Suppressor macrophage (primary cell): ENCODE data around the gene HGF.

ENCODE experiments used
- DNase-seq, 4 experiments: peaks; one replicate each; pipeline ENCODE4 v3.0.0-alpha.2; 2020 to 2022

Gene HGF

GRCh38 chr7:81715984-81716588 lies 53.8 kb downstream of the HGF start:
- peak in 3 of 4 experiments; percentile 9 to 17 (median 12) for DNase-seq

- no peak for DNase-seq
Measured at GRCh38 chr7:81714306-81714705, 55.5 kb downstream of the HGF start.

- DNase-seq: no peak
Measured at GRCh38 chr7:81710751-81711150, 59.1 kb downstream of the HGF start.

- DNase-seq: no peak
Measured at GRCh38 chr7:81709836-81710235, 60.0 kb downstream of the HGF start.

GRCh38 chr7:81707966-81708365 lies 61.9 kb downstream of the HGF start:
- DNase-seq: no peak

- DNase-seq: no peak
Measured at GRCh38 chr7:81707196-81707595, 62.7 kb downstream of the HGF start.

GRCh38 chr7:81705206-81705605 lies 64.6 kb downstream of the HGF start:
- no peak for DNase-seq

- no peak for DNase-seq
Measured at GRCh38 chr7:81704595-81704994, 65.3 kb downstream of the HGF start.

- DNase-seq: no peak
Measured at GRCh38 chr7:81698965-81699364, 70.9 kb downstream of the HGF start.

GRCh38 chr7:81694711-81695110 lies 75.1 kb downstream of the HGF start:
- DNase-seq: no peak

- DNase-seq: no peak
Measured at GRCh38 chr7:81693894-81694293, 76.0 kb downstream of the HGF start.

- DNase-seq: no peak
Measured at GRCh38 chr7:81693080-81693479, 76.8 kb downstream of the HGF start.

- no peak for DNase-seq
Measured at GRCh38 chr7:81692146-81692905, 77.5 kb downstream of the HGF start.

GRCh38 chr7:81691199-81691821 lies 78.5 kb downstream of the HGF start:
- DNase-seq: no peak

GRCh38 chr7:81690688-81691087 lies 79.2 kb downstream of the HGF start:
- DNase-seq: no peak

GRCh38 chr7:81690251-81690650 lies 79.6 kb downstream of the HGF start:
- no peak for DNase-seq

GRCh38 chr7:81688622-81689411 lies 81.0 kb downstream of the HGF start:
- DNase-seq: peak; percentile 2 to 47 (median 30)

- no peak for DNase-seq
Measured at GRCh38 chr7:81687062-81687461, 82.8 kb downstream of the HGF start.

GRCh38 chr7:81685270-81685868 lies 84.5 kb downstream of the HGF start:
- DNase-seq: no peak

GRCh38 chr7:81684514-81685269 lies 85.2 kb downstream of the HGF start:
- peak; percentile 91 to 98 (median 94) for DNase-seq

GRCh38 chr7:81684033-81684432 lies 85.8 kb downstream of the HGF start:
- no peak for DNase-seq

- DNase-seq: no peak
Measured at GRCh38 chr7:81682873-81683272, 87.0 kb downstream of the HGF start.
